GM19099 (cell line): ENCODE data around the gene ATP10B.

ENCODE experiments used
- POLR2A ChIP-seq: IDR thresholded peaks from 3 replicates; pipeline ENCODE4 v1.6.1; 2011; ENCODE audit warnings: low read depth; ENCODE audit not compliant: insufficient read length; ENCODE audit errors: extremely low read depth

Gene ATP10B

GRCh38 chr5:160643616-160644240 lies 208.3 kb downstream of the ATP10B start:
- no peak for TF ChIP-seq POLR2A

DNA sequence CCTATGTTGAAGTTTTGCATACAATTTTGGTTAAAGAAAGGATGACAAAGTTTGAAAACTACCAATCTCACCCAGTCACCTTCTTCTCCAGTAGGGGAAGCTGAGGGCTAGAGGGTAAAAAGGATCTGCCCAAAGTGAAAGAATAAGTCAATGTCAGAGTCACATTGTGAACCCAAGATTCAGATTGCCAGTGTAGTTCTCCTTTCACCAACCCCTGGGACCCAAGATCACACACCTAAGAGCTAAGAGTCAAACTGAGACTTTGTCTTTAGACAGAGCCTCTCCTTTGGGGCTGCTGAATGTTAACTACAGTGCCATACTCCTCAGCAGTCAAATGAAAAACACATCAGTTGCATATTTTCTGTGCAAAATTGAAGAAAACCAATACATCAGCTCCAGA lies 210.6 kb downstream of the ATP10B start:
- TF ChIP-seq POLR2A = no peak

GRCh38 chr5:160640406-160640805 lies 211.6 kb downstream of the ATP10B start:
- TF ChIP-seq POLR2A = no peak

- no peak for TF ChIP-seq POLR2A
Observed at GRCh38 chr5:160638161-160638742, 213.8 kb downstream of the ATP10B start.

DNA sequence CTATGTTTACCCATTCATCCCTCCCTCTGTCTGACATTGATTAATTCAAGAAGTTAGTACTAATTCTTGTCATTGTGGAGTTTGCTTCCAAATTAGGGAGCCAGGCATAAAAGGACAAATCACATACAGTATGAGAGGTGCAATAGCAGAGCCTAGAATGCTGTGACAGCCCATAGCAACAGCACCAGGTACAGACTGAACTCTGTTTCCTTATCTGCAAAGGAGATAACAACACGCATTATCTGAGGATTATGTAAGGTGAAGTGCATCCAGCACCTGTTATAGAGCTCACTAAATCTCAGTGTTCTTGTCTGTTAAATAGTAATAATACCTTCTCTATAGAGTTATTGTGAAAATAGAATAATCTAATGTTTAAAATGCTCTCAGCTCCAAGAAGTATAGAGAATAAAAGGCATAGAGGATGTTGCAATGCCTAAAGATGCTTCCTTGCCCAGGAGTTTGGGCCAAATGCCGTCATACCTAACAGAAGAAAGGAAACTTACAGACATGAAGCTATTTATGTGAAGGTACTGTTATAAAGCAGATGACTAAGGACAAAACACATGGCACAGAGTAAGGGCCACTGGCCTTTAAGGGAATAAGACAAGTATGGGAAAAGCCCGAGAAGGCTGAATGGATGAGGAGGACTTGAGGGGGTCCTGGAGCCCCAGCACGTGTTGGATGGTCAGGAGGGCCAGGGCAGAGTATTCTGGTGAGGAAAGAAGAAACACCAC lies 214.5 kb downstream of the ATP10B start:
- no peak for TF ChIP-seq POLR2A

- TF ChIP-seq POLR2A = no peak
Observed at GRCh38 chr5:160635663-160636062, 216.3 kb downstream of the ATP10B start.

DNA sequence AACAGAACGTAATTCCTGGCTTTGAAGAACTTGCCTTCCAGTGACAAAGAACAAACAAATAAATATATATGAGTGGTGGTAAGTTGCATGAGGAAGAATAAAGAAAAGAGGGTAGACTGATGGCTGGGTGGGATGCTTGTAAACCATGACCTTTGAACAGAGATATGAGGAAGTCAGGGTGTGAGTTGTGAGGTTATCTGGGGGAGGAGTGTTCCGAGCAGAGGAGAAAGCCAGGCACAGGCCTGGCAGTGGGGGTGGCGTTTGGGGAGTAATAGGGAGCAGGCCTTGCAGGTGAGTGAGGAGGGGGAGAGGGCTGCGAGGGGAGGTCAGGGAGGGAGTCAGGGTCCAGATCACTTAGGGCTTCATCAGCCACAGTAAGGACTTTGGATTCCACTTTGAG lies 217.0 kb downstream of the ATP10B start:
- TF ChIP-seq POLR2A = no peak

DNA sequence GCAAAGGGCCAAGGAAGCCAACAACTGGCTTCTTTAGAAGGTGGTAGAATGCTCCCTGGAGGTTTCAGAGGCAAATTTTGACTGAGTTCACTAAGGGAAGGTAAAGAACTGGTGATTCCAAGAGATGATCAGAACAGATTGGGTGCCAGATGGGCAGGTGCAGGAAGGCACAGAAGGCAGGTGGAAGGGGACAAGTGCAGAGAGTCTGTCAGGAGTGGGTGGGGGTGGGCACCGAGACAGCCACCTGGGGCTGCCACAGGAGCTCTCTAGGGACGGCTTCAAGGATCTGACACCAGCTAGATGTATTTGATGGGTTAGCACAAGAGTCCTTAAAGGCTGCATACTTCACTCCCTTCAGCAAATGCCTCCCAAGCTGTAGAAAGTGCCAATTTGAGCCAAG lies 223.0 kb downstream of the ATP10B start:
- TF ChIP-seq POLR2A = no peak

DNA sequence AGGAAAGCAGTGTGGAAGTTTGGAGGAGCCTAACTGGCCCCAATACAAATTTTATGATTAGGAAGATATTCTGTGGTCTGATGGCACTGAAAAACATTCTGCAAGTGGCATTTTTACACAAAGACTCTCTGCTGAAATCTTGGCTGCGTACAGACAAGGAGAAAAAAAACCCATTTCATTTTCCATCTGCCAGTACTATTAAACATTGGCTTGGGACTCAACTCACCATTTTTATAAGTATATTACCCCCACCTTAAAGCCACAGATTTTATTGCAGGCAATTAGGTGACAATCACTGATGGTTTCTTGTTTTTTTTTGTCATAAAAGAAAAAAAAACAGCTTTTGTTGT lies 223.4 kb downstream of the ATP10B start:
- TF ChIP-seq POLR2A = no peak

- no peak for TF ChIP-seq POLR2A
Observed at GRCh38 chr5:160627921-160628618, 223.9 kb downstream of the ATP10B start.

DNA sequence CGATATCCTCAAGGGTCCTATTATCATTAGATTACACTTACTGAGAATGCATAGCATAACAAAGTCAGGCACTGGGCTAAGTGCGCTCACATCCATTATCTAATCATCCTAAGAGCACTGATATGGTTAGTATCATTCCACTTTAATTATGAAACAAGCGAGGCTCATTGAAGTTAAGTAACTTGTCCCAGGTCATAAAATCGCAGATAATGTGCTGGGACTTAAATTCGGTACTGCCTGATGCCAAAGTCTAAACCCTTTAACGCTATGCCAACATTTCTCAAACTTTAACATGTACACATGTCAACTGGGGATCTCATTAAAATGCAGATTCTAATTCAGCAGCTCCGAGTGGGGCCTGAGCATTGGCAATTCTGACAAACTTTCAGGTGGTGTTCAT lies 225.7 kb downstream of the ATP10B start:
- TF ChIP-seq POLR2A = no peak

- TF ChIP-seq POLR2A = no peak
Observed at GRCh38 chr5:160621526-160621925, 230.5 kb downstream of the ATP10B start.

GRCh38 chr5:160620401-160620800 lies 231.6 kb downstream of the ATP10B start:
- no peak for TF ChIP-seq POLR2A

DNA sequence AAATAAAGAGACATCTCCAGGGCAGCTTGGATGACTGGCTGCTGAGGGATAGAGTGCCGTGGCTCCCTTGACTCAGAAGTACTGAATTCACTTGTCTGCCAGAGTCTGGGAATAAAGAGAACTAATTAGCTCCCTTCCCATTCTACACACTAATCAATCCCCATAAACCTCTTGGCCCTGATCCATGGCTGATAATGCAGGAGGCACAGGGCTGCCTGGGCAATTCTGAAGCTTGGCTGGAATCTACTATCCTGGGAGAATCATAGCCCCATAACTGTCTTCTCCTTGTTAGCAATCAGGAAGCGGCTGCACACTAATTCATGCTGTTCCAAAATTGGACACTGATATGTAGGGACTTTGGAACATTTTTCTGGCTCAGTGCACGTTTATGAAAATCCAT lies 232.6 kb downstream of the ATP10B start:
- no peak for TF ChIP-seq POLR2A

DNA sequence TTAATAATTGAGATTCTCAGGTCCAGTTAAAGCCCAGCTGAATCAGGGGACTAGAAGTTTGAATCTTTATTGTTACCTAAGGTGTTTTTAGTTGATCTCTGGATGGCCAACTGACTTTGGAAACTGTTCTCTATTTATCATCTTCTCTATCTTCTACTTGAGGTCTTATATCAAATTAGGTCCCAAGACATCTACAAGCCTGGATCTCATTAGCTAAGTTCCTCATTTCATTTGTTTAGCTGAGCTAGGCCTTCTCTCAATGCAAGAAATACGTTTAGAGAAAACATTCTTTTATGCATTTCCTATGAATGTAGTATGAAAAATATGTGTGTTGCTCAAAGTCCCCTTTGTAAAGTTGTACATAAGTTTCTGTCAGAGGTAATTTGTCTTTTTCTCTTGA lies 233.7 kb downstream of the ATP10B start:
- no peak for TF ChIP-seq POLR2A
